NCI-H1092 (cell line): Measurements from ENCODE around the gene TUBB8.
"Not testable (repeated sequence)": the region's sequence is repeated elsewhere in the genome, so short reads cannot be mapped to it uniquely, and the experiment has no call there.

Experiments used
- DNase-seq: peaks from one replicate; lab custom pipeline; 2025; lab: John Stamatoyannopoulos, UW

The TUBB8 gene

DNA sequence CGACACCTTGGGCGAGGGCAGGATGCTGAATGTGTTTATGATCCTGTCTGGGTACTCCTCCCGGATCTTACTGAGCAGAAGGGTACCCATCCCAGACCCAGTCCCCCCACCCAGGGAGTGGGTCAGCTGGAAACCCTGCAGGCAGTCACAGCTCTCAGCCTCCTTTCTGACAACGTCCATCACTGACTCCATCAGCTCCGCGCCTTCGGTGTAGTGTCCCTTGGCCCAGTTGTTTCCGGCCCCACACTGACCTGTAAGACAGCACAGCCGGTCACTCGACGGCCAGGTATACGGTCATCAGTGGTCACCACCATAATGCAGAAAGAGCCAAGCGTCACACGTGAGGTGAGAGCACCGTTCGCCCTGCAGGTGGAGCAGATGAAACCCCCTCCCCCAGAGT is 1.2 kb downstream of the TUBB8 start:
- DNase-seq, result not testable (repeated sequence)

DNA sequence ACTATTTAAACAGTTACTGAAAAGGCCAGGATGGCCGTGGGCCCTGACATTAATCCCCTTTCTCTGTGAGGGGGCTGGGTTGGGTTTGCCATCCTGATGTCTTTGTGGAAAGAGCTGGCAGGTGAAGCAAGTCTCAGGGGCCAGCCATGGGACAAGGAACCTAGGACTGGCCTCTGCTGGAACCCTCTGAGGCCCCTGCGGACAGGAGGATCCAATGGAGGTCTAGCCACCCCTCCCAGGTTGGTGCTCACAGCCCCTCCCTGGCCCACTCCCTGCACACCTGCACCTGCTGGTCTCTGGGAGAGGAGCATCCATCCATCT is 35.8 kb downstream of the TUBB8 start:
- DNase-seq, result not testable (repeated sequence)

DNA sequence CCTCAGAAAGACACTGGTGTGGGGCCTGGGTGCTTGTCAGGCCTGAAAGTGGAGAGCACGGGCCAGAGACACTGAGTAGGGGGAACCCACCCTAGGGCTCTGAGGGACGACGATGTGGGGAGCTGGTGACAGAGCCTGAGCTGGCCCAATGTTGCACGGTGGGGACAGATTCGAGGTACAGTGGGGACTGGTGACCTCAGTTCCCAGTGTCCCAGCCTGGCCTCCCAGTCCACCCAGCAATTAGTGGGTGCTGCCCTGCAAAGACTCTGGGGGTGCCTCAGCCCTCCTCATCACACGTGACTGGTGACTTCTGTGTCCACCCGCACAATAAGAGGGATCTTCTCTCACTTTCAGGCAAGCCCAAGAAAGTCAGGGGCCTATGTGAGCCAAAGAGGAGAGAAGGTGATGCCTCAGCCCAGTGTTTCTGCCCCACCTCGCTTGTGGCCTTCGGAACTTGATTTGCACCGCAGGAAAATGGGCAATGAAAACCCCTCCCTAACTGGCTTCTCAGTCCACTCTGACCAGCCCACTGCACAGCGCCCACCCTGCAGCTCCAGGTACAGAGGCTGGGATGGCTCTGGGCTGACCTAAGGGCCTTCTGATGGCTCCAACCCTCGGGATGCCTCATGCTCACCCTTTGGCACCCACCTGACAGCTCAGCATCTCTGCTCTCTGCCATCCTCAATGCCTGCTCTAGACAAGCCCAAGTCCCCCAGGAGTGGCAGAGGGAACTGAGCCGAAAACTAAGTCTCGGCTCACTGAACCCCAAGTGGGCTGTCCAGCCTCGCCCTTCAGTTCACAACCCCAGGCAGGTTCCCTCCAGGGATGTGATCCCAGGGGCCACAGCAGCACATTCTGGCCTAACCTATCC is 36.4 kb downstream of the TUBB8 start:
- not testable (repeated sequence) for DNase-seq

DNA sequence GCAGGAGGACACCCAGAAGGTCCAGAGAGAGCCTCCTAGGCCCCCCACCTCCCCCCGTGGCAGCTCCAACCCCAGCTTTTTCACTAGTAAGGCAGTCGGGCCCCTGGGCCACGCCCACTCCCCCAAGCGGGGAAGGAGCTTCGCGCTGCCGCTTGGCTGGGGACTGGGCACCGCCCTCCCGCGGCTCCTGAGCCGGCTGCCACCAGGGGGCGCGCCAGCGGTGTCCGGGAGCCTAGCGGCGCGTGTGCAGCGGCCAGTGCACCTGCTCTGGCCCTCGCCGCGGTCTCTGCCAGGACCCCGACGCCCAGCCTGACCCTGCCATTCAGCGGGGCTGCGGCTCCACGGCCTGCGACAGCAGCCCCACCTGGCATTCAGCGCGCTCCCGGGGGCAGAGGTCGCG is 37.8 kb downstream of the TUBB8 start:
- not testable (repeated sequence) for DNase-seq

DNA sequence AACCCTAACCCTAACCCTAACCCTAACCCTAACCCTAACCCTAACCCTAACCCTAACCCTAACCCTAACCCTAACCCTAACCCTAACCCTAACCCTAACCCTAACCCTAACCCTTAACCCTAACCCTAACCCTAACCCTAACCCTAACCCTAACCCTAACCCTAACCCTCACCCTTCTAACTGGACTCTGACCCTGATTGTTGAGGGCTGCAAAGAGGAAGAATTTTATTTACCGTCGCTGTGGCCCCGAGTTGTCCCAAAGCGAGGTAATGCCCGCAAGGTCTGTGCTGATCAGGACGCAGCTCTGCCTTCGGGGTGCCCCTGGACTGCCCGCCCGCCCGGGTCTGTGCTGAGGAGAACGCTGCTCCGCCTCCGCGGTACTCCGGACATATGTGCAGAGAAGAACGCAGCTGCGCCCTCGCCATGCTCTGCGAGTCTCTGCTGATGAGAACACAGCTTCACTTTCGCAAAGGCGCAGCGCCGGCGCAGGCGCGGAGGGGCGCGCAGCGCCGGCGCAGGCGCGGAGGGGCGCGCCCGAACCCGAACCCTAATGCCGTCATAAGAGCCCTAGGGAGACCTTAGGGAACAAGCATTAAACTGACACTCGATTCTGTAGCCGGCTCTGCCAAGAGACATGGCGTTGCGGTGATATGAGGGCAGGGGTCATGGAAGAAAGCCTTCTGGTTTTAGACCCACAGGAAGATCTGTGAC is 38.7 kb downstream of the TUBB8 start:
- DNase-seq, result not testable (repeated sequence)
